Left ventricle myocardium superior (tissue), 1 donor: ENCODE results near the gene LMBRD2. TPM values are rescaled to one million over a fixed set of nuclear protein-coding genes. Genes with fewer than 3 reads are reported as not detected.

Experiments used
- ATAC-seq: fragments of 200-7000 bp; cut with Tn5 transposase; one replicate; pipeline ENCODE4 v1.9.1; 2020; ENCODE audit warnings: mild to moderate bottlenecking, moderate library complexity
- DNase-seq: peaks from one replicate; pipeline ENCODE4 v3.0.0-alpha.2; 2020
- intact Hi-C: fragments of 100-400 bp; cut with micrococcal nuclease; formaldehyde crosslinking; loops from one replicate; pipeline ENCODE4 v1.11.0; 2022
- microRNA-seq: library from miRNA; unstranded; fragments of <30 nt; microRNA quantifications from one replicate; pipeline ENCODE4 v1.2.0, GENCODE V29; 2020; ENCODE audit warnings: borderline number of aligned reads
- total RNA-seq: library from RNA; stranded (reverse); fragmentation: NEBNext Ultra II Directional; extraction: Animal tissue kit (Norgen Biotek cat#: 25700); gene quantifications from one replicate; pipeline ENCODE4 v1.2.1, GENCODE V29; 2021
- donor health status: DM: no; HTN: yes; CAD: no; lungs with severe emphysema.

Gene LMBRD2
- total RNA-seq, 1 donor from 2014 or later = 14.5 TPM

DNA sequence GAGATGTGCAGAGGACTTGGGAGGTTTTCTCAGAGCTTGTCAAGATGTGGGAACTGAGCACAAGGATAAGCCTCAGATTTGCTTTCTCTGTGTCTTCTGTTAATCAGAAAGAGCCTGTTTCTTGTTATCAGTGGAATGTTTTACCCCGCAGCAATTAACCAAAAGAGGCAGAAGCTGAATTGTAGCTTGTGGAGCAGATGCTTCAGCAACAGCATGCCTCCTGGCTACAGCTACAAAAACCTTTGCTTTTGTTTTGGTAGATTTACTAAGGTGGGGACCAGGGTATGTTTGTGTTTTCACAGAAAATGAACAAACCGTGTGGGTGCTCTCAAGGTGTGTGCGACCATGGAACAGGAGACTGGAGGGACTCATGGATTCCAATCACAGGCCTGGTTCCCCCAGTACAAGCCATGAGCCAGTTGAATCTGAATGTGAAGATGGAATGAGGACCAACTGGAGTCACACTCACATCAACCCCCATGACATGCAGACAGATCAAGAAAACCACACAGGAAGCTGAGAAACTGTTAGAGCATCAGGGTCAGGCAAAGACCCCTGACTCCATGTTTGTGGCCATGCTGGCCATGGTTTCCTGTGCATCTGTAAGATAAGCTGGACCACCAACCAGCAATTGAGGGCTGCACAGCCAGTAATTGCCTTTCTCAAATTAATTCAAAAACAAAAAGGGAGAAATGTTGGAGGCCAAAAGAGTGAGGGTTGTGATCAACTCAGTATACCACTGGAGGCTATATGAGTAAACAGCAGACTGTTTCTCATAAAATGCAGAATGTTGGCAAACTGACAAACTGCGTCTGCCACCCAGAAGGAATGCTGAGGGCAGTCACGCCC, 91.9 kb downstream of the LMBRD2 start:
- no peak for DNase-seq
- intact Hi-C loops = no loop called here
- no peak for ATAC-seq

DNA sequence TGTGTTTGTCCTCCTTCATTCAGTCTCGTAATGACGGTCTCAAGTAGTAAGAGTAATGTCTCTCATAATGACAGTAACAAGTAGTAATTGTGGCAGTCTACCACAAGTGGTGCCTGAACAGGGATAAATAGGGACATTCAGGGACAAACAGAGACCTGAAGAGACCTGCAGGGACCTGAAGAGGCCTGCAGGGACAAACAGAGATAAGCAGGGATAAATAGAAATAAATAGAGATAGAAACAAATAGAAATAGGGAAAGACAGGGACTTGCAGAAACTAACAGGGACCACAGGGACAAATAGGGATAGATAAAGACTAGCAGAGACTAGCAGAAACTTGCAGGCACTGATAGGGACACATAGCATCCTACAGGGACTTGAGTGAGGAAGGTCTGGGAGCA, 92.9 kb downstream of the LMBRD2 start:
- no peak for ATAC-seq
- intact Hi-C loops = no loop called here
- no peak for DNase-seq

DNA sequence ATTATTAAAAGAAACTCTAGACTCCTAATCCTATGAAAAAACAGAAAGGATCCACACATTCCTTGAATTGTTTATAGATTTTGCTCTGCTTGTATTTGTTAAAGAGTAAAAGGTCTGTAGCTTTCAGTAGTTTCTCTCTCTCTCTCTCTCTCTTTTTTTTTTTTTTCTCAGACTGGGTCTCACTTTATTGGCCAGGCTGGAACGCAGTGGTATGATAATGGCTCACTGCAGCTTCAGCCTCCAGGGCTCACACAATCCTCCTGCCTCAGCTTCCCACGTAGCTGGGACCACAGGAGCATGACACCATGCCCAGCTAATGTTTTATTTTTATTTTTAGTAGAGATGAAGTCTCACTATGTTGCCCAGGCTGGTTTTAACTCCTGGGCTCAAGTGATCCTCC, 94.3 kb downstream of the LMBRD2 start:
- intact Hi-C loops = no loop called here
- DNase-seq (no peak), ATAC-seq (no peak)

DNA sequence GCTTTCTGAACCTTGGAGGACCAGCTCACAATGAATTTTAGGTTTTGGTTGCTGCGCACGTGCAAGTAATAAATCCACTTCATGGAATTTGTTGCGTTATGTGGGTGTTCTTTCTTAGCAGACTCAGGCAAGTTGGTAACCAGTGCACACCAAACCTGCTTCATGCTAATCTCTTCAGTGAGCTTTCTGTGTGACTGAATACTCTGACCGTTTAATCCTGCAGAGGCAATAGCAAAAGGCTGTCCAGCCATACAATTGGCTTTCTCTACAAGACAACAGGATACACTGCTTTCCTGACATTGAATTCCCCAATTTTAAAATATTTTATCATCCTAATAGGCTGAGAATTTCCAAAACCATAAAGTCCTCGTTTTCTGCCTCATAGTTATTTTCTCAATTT, 95.3 kb downstream of the LMBRD2 start:
- intact Hi-C loops = no loop called here
- no peak for ATAC-seq

DNA sequence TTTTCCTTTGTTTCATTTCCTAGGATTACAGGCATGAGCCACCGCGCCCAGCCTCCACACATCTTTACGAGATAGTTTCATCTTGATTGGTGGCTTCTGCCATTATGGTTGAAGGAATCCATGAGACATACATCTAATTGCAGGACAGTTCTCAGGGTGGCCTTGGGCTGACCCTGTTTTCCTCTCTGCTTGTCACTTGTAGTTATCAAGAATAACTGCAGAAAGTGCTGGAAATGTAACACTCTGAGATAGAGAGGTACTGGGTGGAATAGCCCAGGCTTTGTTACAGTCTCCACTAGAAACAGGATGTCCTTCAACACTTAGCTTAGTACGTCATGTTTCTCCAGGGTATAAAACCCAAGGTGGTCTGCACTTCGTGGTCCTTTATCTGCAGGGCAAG, 95.7 kb downstream of the LMBRD2 start:
- ATAC-seq (no peak), DNase-seq (no peak)
- intact Hi-C loops = no loop called here

More for the DNA sequence above, 95.3 kb downstream of the LMBRD2 start:
- DNase-seq = no peak

DNA sequence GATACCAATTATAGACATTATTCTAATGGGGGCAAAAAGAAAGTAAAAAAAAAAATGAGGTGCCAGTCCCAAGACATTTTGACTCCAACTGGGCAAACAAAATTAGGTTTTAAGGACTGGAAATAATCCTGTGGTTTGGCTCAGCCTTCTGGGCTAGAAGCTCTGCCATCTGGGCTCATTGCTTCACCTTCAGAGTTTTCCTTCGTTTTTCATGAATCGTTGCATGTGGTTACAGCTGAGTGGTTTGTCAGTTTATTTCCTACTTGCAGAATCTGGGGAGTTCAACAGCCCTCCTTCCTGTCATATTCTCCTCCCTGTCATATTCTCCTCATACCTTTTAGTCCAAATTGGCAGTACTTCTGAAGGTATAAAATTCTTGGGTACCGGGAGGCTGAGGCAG, 97.0 kb downstream of the LMBRD2 start:
- no peak for DNase-seq
- intact Hi-C loops = no loop called here
- no peak for ATAC-seq

DNA sequence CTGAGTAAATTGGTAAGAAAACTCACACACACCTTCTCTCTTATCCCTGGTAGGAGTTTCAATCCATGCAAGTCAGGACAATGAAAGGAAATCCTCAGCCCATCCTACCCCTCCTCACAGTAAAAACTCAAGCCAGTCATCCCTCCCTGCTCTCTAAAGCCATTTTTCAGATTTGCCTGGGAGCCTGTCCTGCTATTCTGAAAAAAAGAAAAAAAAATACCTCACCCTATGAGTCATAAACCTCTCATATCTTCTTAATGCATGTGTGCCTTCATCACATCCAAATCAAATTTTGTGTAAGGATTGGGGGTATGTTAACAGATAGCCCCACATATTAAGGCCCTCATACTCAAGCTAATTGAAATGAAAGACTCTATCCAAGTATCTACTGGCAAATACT, 99.1 kb downstream of the LMBRD2 start:
- ATAC-seq (no peak), DNase-seq (no peak)
- intact Hi-C loops = no loop called here

DNA sequence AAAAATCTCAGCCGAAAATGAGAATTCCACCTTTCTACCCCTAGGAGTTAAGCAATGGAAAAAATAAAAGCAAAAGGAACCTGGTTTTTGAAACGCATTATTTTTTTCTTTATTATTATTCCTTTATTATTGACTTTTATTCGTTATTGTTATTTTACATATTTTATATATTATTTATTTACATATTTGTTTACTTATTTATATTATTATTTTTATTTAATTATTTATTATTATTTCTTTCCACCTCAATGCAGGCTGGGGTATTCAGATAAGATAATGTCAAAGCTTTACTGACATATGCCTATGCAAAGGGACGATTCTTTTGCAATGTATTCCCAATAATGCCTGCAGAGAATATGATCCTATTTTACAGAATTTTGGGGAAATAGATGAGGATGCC, 101.7 kb downstream of the LMBRD2 start:
- no peak for DNase-seq
- no peak for ATAC-seq
- intact Hi-C loops = no loop called here

Small RNA genes lying within 50 kb of the gene (microRNA-seq; reads per million reads assigned to microRNA genes)
- not detected for gene MIR580

Other genes with a start within 250 kb of the LMBRD2 start
- gene CAPSL, start 213.3 kb downstream of the LMBRD2 start, total RNA-seq = not detected
- not detected for gene UGT3A1, start 160.5 kb downstream of the LMBRD2 start, total RNA-seq
- gene UGT3A2, start 85.0 kb downstream of the LMBRD2 start, total RNA-seq = not detected
- 5.4 TPM for gene SKP2, start 224 bp upstream of the LMBRD2 start, total RNA-seq
- 41.3 TPM for gene NADK2, start 90.0 kb upstream of the LMBRD2 start, total RNA-seq
- gene RANBP3L, start 150.0 kb upstream of the LMBRD2 start, total RNA-seq = 0.50 TPM